Hematopoietic multipotent progenitor cell treated with erythropoietin and hydrocortisone succinate and interleukin-3 and kit ligand, for 15 days (in vitro differentiated cells): ENCODE data around the gene ARPIN.
"Not testable (repeated sequence)": the region's sequence is repeated elsewhere in the genome, so short reads cannot be mapped to it uniquely, and the experiment has no call there.

Source experiments
- DNase-seq: peaks from one replicate; pipeline ENCODE4 v3.0.0-alpha.2; 2015; ENCODE audit warnings: low spot score

ARPIN gene

DNA sequence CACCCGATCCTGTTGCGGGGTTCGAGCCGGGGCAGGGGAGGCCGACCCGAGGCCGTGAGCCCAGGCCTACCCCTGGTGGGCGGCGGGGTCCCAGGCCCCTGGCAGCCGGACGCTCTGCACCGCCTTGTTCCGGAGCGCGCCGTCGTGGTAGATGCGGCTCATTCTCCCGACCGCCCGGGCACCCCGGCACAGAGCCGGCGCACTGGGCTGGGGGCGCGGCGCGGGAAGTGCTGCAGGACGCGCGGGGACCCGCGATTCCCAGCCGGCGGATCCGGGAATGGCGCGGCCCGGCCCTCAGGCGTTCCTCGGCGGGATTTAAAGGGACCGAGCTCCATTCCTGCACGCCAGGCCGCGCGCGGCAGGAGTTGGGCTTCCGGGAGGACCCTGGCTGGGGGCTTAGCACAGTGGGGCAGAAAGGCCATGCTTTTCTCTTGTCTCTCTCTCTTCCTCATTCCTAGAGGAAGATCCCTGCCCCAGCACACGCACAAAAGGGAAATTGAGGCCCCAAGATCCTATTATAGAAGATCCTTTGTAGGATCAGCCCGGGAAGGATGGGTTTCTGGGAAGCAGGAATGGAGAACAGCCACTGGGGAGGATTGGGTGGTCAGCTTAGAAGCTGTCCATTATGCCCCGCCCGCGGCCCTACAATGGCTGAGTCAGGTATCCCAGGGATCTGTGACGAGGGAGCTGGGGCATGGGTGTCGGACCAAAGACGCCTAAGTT, at the start of gene ARPIN:
ARPIN (minus strand) TSS at position 279 of the 723 bp plus-strand sequence; CDS start at position 162, 117 bp downstream.
- DNase-seq: no peak

DNA sequence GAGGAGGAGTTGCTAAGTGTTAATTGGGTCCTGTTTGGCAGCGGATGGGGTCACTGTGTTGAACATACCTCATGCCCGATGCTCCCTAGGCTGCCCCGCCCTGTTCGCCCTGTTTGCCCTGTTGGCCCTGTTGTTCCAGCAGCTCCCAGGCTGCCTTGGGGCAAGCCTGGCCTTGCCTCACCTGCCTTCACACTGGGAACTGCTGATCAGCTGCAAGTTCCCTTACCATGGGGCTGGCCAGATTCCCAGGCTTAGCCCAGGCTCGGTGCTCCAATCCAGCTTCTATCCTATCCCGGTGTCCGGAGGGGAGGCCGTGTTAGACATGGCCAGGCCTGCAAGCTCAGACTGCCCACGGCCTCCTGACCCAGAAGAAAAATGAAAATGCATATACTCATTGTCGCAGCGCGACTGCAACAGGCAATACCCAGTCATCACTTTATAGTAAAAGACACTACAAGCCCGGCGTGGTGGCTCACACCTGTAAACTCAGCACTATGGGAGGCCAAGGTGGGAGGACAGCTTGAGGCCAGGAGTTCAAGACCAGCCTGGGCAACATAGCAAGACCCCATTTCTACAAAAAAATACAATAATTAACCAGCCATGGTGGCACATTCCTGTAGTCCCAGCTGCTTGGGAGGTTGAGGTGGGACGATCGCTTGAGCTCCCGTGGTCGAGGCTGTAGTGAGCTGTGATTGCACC, 45.5 kb upstream of the ARPIN start:
- DNase-seq: no peak

DNA sequence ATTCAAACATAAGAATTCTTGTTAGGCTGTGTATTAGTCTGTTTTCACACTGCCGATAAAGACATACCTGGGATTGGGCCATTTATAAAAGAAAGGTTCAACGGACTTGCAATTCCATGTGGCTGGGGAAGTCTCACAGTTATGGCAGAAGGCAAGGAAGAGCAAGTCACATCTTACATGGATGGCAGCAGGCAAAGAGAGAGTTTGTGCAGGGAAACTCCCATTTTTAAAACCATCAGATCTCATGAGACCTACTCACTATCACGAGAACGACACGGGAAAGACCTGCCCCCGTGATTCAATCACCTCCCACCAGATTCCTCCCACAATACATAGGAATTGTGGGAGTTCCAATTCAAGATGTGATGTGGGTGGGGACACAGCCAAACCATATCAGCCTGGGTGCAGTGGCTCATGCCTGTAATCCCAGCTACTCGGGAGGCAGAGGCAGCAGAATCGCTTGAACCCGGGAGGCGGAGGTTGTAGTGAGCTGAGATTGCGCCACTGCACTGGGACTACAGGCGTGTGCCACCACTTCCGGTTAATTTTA, 42.8 kb upstream of the ARPIN start:
- not testable (repeated sequence) for DNase-seq

DNA sequence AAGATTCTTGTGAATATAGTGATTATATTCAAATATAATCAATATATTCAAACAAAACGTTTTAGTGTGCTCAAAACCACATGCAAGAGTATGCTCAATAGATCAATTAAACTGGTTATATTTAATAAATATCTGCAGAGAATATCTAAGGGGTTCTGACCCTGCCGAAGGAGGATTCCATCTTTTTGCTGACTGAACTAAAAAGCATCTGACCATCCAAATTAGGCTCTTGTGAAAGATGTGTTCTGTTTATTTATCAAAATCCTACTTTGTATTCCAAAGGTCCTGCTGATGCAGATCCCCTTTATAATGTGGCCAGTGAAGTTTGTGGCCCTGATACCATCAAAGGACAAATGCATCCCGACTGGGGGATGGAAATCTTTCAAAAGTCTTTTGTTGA, 41.8 kb upstream of the ARPIN start:
- no peak for DNase-seq

DNA sequence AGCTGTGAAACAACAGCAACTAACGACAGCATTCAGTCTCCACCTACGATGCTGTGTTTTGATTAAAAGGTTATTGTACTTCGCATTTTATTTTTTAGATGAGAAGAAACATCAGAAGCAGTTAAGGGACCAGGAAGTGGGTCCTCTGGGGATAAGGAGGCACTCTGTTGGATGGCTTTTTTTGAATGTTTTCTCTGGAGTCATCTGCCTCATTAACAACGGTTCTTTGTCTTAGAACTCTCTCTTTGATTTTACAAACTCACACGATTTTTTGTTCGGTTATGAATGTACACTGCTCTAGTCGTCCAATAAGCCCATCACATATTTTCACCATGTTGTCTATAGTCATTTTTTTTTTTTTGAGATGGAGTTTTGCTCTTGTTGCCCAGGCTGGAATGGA, 36.0 kb upstream of the ARPIN start:
- no peak for DNase-seq

DNA sequence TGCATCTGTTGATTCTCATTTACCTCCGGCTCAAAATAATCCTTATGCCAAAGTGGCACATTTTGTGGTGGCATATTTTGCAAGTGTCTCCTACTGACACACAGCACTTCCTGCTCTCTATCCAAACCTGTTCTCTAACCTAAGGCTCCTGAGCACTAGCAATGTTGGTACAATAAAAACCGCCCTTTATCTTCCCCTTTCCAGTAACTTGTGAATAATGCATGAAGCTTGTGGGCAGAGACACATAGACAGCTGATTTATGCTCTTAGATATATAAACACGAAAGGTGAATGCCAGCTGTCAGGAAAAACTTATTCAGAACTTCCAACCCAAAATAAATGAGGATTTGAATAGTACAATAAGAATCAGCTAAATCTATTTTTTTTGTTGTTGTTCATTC, 34.6 kb upstream of the ARPIN start:
- no peak for DNase-seq

DNA sequence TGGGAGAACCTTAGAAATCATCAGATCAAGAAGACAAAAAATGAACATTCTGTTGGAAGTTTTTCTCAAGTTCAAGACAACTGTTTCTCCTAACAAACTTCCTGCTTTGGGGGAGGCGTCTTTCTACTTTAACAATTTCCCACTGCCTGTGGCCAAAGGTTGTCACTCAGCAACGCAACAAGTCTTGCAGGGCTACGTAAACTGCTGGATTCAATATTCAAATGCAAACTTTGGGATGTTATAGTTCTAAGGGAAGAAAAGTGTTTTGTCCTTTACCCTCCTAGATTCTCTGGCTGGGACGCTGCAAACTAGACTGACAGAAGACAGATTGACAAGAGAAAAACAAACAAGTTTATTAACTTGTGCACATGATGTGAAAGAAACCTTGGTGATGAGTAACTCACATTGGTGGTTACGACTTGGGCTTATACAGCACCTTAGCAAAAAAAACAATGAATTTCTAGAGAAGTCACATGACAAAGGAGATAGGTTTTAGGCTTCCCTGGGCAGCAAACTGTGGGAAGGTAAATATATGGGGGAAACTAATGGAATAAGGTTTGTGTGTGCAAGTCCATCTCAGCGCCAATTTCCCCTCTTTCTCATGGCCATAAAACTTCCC, 34.0 kb upstream of the ARPIN start:
- DNase-seq: no peak

DNA sequence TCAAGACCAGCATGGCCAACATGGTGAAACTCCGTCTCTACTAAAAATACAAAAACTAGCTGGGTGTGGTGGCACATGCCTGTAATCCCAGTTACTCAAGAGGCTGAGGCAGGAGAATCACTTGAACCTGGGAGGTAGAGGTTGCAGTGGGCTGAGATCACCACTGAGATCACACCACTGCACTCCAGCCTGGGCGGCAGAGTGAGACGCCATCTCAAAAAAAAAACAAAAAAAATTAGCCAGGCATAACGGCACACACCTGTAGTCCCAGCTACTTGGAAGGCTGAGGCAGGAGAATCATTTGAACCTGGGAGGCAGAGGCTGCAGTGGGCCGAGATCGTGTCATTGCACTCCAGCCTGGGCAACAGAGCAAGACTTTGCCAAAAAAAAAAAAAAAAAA, 31.0 kb upstream of the ARPIN start:
- not testable (repeated sequence) for DNase-seq

DNA sequence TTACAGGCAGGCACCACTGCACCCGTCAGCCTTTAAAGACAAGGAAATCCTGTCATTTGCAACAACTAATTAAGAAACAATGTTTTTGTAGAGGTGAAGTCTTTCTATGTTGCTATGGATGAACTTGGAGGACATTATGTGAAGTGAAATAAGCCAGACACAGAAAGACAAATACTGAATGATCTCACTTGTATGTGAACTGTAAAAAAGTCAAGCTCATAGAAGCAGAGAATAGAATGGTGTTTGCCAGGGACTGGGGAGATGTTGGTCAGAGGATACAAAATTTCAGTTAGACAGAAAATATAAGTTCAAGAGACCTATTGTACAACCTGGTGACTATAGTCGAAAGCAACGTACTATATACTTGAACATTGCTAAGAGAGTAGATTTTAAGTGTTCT, 27.2 kb upstream of the ARPIN start:
- DNase-seq: no peak

DNA sequence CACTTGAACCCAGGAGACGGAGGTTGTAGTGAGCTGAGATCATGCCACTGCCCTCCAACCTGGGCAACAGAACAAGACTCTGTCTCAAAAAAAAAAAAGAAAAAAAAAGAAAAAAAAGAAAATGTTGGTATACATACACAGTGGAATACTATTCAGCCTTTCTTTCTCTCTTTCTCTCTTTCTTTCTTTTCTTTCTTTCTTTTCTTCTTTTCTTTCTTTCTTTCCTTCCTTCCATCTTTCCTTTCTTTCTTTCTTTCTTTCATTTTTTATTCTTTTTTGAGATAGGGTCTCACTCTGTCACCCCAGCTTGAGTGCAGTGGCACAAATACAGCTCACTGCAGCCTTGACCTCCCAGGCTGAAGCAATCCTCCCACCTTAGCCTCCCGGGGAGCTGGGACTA, 26.6 kb upstream of the ARPIN start:
- DNase-seq: not testable (repeated sequence)

DNA sequence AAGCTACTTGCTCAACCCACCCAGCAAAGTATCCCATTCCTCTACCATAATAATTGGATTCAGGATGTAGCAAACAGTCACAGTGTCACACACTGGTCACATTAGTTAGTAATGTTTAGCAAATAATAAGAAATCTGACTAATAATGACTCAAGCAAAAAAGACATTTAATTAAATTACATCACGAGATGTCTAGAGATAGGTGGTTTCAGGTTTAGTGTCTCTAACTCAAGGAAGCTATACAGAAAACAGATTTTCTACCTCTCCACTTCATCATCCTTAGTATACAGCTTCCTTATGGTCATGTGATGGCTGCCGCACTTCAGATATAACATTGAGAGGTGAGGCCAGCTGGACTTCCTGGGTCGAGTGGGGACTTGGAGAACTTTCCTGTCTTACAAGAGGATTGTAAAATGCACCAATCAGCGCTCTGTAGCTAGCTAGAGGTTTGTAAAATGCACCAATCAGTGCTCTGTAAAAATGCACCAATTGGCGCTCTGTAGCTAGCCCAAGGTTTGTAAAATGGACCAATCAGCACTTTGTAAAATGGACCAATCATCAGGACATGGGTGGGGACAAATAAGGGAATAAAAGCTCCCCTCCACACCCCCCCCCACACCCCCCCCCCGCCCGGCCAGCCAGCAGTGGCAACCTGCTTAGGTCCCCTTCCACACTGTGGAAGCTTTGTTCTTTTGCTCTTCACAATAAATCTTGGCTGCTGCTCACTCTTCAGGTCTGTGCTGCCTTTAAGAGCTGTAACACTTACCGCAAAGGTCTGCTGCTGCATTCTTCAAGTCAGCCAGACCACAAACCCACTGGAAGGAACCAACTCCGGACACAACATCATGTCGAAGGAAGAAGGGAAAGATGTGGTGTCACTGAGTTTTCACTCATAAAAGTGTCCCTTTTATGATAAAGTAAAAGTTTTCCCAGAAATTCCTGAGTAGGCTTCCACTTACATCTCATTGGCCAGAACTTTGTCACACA, 24.9 kb upstream of the ARPIN start:
- DNase-seq: no peak

DNA sequence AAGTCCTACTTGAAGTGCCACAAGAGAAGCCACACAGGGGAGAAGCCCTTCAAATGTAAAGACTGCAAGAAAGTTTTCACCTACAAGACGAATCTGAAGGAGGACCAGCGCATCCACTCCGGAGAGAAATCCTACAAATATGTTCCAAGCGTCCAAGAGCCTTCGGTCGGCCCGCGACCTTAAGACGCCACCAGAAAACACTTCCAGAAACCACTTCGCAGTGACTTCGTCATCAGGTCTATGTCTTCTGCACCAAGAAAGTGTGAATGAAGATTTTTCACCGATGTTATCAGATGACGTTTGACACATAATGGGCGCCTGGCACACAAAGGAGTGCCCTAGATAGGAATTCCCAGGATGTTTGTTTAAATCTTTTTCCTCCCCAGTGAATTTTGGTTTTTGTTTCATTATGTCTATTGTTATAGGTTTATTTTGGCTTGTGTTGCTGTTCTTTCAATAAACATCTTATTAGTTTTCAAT, 24.1 kb upstream of the ARPIN start:
- DNase-seq: no peak

DNA sequence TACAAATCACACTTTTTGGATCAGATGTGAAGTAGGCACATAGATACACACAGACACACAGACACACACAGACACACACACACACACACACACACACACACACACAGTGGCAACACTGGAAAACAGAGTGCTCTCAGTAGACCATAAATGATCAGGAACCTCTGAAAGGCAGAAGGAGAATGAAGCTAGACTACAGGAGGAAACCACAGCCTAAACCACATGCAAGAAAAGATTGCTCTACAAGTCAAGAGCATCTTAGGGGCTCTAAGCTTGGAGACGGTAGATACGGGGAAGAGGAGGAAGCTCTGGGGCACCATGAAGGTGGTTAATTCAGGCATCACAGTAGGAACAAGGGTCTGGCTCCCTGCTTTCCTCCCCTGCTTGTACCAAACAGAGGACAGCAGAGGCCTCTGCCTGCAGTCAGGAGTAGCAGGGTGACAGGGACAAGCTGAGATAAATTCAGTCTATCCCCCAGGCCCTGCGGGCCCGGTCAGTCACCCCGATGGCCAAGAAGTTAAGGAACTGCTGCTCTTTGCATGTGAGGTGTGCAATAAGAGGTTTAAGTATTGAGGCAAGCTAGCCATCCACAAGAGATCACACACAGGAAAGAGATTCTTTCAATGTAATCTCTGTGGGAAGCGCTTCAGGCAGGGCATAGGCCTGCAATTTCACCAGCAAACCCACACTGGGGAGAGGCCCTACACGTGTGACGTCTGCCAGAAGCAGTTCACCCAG, 23.5 kb upstream of the ARPIN start:
- DNase-seq: no peak

DNA sequence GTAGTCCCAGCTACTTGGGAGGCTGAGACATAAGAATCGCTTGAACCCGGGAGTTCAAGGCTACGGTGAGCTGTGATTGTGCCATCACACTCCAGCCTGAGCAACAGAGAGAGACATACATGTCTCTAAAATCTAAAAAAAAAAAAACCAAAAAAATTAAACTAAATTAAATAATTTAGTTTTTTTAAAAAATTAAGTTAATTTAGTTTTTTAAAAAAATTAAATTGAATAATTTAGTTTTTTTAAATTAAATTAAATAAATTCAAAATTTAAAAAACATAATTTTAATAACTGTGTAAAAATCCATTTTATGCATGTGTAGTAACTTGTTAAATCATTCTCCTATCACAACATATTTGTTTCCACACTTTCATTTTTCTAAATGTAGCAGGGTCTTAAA, 20.1 kb upstream of the ARPIN start:
- DNase-seq: no peak

DNA sequence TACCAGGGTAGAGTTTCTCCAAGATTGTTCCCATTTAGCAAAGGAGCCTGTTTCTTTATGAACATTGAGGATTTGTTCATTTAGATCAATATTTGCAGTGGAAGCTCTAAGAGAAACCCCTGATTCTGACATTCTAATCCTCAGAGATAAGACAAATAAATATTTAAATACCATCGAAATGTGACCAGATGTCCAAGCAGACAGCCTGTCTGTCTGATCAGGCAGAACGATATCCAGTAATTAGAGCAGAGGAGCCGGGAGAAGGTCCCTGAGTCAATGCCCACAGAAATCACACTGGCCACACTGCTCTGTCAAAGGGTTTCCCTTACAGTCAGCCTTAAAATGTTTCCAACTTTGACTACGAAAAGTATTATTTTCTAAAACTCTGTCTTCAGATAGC, 15.7 kb upstream of the ARPIN start:
- no peak for DNase-seq

DNA sequence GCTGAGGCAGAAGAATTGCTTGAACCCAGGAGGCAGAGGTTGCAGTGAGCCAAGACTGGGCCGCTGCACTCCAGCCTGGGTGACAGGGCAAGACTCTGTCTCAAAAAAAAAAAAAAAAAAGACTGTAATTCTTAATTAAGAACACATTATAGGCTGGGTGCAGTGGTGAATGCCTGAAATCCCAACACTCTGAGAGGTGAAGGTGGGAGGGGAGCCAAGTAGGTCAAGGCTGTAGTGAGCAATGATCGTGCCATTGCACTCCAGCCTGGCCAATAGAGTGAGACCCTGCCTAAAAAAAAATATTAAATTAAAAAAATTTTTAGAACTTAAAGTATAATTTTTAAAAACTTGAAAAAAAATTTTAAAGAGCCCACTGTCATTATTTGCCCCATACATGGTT, 13.4 kb upstream of the ARPIN start:
- DNase-seq: no peak

DNA sequence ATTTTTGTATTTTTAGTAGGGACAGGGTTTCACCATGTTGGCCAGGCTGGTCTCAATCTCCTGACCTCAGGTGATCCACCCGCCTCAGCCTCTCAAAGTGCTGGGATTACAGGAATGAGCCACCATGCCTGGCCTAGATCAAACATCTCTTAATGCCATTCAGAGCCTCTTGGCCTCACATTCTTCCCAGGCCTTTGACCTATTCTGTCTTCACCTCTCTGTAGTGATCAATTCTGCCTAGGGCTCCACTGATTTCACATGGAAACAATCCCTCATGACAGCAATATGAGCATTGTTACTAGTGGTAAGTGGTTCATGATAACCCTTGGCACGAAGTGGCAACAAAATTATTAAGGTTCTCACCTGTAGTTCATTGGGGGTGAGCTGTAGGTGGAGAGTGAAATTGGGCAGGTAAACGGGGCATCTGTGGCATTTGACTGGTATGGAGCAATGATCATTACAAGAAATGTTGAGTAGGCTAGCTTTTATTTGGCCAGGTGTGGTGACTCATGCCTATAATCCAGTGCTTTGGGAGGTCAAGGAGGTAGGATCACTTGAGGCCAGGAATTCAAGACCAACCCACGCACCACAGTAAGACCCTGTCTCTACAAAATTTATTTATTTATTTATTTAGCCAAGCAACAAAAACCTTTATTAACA, 4.8 kb upstream of the ARPIN start:
- DNase-seq: no peak

DNA sequence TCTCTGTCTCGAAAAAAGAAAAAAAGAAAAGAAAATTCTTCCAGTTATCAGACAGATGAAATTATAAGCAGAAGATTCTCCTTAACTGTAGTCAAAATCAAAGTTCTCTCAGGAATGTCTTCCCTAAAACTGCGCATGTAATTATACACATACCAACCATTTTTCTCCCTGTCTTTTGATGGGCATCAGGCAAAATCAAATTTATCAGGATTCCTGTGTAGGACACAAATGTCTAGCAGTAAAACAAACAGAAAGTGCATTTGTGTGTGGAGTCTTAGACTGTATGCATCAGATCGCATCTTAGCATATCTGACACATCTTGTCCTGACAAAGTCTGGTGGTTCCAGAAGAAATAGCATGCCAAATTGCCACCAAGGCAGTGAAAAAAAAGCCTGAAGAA, 3.9 kb upstream of the ARPIN start:
- no peak for DNase-seq

DNA sequence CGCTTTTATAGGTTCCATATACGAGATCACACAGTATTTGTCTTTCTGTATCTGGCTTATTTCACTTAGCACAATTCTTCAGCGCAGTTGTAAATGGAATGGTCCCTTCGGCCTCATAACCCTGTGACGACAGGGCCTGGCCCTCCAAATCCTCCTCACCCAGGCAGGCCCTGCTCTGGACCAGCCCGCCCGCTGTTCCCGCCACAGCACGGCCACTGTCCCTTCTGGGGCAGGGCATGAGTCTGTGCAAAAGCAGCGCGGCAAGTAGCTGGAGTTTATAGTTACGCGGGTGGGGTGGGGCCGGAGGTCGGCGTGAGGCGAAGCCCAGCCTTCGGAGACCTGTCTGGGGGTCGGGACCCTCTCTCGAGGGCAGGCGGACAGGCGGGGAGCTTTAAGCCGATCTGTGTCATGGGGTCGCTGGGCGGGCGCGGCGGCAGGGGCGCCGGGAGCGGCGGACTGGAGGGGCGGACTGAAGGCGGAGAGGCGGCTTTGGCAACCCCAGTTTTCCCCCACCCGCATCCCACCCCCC, 543 bp downstream of the ARPIN start:
- DNase-seq: no peak
